NCI-H2171 (cell line): ENCODE measurements around the gene TAS1R2.
A peak's percentile ranks its signal among the peaks of the same experiment; 100 is the strongest.

Experiments used
- DNase-seq: peaks from one replicate; lab custom pipeline; 2025; lab: John Stamatoyannopoulos, UW

TAS1R2 gene

DNA sequence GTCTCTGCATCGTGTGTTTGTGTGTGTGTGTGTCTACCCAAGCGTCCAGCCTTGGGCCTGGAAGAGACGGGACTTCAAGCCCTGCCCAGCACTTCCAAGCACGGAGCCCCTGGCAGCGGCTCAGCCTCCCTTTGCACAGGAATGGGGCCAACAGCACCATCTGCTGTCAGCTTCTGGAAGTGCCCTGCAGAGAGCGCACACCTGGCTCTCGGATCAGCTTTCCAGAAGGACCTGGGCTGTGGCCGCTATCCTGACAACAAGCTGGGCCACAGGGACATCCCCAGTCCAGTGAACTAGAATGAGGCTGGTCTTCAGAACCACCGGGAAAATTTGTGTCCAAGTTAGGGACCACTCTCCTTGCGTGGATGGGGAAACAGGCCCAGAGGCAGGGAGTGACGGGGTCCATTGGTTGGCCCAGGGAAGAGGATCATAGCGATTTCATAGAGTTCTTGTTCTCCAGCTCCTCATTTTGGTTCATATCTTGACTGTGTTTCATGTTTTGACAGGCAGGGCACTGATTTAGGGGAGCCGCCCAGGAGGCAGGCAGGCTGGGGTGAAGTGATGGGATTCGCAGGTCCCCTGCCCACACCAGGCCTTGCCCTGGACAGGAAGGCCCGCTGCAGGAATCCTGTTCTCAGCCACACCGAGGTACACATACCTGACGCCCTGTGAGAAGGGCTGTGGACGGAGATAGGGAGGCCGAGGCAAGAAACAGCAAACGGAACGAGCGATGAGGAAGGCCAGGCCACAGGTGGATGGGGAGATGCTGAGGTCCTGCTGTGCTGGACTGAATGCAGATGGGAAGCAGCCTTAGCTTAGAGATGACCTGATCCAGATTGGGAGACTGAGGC lies 38.4 kb downstream of the TAS1R2 start:
- peak; percentile 40 for DNase-seq

DNA sequence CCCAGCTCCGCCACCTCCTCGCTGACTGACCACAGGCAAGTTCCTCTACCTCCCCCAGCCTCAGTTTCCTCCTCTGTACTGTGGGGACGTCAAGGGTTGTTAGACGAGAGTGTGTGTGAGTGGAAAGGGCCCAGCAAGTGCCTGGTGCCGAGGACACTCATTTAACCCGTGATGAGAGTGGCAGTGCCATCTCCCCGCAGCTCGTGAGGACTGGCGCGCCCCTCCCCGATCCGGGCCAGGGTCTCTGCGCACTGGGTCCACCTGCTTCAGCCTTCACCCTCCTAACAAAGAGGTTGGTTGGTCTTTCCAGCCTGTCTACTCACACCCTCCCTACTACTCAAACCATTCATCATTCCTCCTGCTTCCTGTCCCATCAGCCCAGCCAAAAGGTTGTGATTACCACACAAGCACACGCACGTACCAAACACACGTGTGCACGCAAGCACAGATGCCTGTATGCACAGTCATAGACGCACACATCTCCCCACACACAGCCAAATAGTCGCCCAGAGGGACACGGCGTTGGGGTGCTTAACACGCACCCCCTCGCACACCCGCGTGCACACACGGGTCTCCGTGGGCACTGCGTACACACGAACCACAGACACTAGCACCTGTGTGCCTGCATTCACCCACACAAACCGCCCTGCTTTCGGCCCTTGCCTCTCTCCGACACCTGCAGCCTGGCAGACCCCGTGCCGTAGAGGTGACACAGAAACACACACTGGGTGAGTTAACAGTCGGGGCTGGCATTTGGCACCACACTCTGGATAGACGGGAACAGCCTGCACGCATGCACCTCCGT lies 39.3 kb downstream of the TAS1R2 start:
- DNase-seq = no peak

DNA sequence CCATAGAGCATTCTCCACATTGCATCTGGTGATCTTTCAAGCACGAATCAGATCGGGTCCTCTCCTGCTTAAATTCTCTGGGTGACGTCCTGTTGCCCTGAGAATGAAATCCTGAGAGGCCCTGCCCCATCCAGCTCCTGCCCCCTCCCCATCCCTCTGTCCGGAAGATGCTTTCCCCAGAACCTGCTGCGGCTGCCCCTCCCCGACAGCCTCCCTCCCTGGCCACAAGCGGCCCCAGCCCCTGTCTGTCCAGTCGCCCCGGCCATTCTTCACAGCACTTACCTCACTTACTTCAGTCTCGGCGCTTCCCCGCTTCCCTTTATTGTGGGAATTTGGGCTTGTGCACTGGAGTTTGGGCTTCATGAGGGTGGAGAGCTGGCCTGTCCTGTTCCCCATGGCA lies 40.3 kb downstream of the TAS1R2 start:
- no peak for DNase-seq

DNA sequence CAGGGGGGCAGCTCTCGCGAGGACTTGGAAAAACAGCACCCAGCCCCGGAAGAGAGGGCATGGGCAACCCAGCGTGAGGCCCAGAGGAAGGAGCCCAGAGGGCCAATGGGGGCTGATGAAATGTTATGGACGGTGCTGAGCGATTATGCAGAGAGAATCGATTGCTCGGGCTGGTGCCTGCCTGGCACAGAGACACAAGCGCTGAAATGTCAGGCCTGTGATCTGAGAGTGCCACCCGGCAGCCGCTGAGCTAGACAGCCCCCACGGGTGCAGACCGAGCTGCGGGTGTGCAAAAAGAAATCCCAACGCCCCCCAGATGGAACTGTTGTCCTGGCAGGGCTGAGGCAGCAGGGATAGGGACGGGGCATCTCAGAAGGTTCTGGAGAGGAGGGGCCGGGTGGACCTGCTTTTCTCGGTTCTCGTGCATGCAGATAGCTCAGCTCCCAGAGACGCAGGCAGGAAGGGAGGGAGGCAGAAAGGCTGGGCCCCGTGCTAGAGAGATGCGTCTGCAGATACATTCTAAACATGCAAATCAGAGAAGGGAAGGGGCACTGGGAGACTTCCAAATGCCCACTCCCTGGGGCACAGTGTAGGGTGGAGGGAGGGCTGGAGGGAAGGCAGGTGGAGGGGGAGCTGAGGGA lies 41.5 kb downstream of the TAS1R2 start:
- no peak for DNase-seq

DNA sequence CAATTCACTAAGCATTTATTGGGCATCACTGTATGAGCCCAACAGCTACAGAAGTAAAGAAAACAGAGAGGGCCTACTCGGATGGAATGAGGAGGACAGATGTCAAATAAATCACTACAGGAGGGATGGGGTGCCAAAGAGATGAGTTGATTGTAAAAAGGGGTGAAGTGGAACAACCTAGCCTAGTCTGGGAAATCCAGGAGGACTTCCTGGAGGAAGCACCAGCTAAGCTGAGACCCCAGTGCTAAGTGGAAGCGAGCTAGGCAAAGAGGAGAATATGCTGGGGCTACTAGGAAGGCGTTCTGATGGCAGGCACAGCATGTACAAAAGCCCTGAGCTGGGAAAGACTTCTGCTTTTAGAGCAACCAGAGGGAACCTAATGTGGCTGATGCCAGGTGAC lies 42.1 kb downstream of the TAS1R2 start:
- no peak for DNase-seq

DNA sequence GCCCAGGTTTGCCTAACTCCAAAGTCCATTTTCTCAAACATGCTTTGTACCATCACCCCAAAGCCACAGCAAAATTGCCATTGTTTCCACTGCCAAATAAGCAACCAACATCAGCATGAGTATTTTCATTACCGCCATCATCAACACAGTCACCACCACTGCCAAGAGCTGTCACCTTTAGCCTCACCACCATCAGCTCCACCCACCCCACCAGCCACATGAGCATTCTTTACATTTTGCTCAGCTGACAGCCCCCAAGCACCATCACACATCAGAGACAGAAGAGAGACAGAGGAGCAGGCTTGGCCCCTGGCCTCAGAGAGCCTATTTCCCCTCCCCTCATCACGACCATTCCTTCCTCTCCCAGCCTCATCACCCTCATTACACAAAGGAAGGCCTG lies 42.7 kb downstream of the TAS1R2 start:
- DNase-seq = no peak

DNA sequence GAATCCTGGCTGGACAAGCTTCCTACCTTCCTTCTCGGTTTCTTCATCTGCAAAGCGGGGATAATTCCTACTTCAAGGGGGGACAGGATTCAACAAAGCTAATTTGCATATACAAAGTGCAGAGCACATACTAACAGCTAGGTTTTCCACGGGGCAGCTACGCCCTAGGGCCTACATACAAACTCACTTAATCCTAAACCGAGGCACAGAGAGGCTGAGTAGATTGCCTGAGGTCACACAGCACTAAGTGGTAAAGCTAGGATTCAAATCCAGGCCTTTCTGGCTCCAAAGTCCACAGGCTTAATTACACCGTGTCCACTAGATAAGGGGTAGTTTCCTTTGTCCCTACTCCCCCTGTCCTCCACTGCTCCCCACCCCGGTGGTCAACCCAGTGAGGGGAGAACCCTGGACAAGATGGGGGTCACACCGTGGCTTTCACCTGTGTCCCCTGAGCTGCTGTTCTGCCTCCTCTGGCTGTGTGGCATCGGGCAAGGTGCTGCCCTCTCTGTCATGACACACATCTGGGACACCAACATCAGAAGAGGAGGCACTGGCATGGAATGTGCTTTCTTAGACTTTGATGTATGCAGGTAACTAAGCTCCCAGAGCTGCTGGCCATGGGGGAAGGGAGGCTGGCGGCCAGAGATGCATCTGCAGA lies 44.5 kb downstream of the TAS1R2 start:
- no peak for DNase-seq

DNA sequence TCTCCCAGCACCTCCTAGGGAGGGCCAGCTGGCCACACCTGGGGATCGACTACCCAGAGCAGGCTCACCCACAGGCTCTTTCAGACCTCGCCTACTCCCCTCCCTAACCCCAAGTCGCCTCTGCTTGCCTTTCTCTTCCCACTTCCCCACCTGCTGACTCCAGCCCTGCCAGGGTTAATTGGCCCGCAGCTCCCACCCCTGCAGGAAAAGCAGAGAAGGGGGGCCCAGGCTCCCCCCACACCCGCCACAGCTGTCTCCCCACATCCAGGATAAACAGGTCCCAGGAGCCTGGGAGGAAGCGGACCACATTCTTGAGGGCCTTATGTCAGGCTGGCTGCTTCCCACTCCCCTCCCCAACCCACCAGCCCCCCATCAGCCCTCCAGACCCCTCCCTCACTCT lies 45.0 kb downstream of the TAS1R2 start:
- DNase-seq = peak; percentile 21

DNA sequence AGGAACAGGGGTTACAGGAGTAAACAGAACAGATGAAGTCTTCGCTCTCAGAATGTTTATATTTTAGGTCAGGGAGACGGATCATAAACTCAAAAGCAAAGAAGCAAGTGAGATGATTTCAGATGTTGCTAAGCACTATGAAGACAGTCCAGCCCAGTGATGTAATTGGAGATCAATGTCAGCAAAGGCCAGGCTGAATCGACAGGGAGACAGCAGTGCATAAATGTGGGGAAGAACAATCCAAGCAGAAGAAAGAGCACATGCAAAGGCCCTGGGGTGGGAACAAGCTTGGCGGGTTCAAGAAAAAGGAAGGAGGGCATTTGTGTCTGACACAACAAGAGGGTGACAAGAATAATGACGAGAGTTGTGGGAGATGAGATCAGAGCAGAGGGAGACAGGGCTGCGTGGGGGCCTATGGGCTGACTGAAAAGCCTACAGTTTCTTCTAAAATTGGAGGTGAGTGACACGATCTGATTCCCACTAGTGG lies 47.0 kb downstream of the TAS1R2 start:
- DNase-seq = no peak

DNA sequence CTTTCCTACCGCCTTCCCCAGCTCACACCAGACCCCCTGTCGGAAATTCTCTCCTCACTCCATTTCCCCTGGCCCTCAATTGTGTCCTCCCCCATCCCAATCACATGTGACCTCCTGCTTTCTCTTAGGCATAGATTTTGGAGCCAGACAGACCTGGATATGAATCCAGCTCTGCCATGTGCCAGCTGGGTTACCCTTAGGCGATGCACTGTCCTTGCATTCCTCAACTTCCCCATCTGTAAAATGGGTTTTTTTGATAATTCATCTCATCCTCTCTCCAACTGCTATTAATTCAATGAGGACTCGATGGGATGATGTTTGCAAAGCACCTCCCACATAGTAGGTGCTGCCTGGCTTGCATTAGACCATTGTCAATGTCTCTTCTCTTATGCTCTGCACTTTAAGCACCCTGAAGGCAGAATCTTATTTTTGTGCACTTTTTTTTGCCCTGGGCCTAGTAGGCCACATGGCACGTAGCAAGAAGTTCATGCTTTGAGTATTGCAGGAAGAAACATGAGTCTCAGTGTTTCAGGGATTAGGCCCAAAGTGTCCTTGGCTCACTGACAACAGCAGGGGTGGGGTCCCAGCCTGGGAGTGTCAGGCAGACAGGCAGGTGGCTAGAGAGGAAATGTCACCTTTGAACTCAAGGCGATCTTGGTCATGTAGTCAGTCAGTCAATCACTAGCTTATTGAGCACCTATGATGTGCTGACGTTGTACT lies 47.6 kb downstream of the TAS1R2 start:
- no peak for DNase-seq

DNA sequence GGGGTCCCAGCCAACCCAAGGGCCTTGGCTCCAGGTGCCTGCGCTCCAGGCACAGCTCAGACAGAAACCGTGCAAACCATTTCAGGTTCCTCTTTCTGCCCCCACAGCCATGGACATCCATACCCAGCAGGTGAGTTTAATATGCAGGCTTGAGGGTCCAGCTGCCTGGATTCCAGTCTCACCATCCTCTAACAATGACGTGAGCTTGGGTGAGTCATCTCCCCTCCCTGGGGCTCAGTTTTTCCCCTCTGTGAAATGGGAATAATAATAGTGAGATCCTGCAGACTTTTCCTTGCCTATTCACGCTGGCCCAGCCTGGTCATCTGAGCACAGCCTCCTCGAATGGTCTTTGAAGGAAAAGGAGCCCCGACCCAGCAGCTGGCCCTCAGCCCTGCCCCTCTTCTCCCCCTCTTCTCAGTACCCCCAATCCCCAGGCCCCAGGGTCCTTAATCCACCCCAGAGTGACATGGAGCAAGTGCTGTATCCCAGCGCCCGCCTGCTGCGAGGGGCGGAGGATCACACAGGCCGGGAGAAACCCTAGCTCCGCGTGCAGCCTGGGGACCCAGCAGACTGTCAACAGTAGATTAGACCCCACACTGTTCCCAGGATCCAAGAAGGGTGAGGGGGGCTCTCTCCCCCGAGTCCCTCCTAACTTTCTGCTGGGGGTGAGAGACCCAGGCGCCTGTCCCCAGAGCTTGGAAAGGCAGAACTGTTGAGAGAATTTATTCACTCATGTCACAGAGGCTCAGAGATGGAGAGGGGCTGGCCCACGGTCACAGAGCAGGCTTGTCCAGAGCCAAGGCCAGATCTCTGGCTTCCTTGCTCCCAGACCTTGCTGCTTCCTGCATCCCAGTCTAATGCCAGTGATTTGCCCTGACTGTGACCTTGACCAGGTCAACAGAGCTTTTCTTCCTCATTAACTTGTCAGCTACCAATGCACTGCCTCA lies 49.2 kb downstream of the TAS1R2 start:
- DNase-seq = no peak

DNA sequence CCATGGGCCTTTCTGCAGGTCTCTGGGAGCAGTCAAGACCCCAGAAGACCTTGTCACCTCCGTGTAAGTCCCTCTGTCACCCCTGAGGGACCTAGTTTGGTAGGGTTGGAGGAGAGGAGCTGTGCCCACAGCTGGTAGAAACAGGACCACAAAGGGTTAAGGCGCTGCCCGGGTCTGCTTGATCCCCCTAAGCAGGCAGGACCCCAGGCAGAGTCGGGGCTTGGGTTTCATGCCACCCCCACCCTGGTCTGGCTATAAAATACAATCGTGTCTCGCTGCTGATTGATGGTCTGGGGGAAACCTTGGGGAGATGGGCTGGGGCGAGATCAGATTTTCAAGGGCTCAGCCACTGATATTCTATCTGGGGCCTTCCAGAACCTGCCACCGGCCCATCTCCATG lies 50.9 kb downstream of the TAS1R2 start:
- DNase-seq = no peak

DNA sequence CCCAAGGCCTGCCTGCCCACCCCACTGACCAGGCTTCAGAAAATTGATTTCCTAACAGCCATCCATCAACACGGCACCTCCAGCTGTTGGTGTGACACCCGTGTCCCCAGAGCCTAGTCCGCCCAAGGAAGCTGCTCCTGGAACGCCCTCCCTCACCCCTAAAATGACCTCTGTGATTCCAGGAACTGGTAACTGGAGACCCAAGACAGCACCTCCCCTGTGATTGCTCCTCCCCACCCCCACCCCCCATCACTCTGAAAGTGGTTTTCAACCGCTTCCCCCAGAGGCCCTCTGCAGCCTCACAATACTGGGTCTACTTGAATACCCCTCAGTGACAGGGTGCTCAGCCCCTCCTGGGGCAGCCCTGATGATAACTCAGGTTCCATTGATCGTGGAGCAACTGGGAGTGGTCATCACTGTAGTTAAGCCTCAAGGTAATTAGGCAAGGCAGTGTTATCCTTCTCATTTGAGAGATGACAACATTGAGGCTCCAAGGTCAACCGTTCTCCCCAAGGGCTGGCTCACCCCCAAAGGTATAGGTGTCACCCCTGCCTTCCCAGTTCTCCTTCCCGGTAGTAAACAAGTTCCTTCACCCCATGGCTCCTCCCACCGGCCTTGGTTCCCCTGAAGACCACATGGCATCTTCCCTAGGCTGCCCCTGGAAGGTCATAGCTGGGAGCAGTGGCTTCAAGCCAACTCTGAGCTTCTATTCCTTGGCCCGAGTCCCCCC lies 52.0 kb downstream of the TAS1R2 start:
- DNase-seq = no peak

DNA sequence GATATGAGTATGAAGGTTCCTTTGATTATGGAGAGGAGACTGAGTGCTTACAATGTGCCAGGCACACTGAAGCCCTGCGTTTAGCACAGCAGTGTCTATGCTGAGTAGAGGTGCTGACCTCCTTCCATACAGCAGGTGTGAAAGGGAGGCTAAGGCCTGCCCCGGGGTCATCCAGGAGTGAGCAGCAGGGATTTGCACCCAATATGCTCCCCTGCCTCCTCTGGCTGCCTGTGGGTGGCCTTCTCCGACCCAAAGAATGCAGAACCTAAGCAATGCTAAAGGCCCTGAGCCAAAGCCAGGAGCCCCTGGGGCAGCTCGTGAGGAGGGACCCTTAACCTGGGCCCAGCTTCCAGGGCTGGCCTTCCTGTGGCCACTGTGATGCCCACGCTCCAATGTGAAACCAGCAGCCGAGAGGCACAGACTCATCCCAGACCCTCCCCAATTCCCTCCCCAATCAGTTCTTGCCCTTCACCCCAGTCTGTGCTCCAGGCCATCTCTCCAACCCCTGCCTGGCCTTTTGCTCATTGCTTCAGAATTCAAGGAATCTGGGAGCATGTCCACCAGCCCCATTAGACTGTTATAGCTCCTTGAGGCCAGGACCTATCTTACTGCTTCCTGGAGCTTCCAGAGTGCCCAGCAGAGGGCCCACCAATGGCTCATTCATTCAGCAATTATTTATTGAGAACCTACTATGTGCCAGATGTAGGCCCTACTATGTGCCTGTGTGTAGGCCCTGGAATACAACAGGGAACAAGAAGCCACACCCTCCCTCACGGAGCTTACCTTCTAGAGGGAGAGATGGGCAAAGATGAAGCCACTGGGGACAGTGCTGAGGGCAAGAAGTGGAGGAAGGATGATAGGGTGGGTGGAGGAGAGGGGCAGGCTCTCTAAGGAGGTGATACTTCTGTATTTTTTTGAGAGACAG lies 53.3 kb downstream of the TAS1R2 start:
- no peak for DNase-seq

DNA sequence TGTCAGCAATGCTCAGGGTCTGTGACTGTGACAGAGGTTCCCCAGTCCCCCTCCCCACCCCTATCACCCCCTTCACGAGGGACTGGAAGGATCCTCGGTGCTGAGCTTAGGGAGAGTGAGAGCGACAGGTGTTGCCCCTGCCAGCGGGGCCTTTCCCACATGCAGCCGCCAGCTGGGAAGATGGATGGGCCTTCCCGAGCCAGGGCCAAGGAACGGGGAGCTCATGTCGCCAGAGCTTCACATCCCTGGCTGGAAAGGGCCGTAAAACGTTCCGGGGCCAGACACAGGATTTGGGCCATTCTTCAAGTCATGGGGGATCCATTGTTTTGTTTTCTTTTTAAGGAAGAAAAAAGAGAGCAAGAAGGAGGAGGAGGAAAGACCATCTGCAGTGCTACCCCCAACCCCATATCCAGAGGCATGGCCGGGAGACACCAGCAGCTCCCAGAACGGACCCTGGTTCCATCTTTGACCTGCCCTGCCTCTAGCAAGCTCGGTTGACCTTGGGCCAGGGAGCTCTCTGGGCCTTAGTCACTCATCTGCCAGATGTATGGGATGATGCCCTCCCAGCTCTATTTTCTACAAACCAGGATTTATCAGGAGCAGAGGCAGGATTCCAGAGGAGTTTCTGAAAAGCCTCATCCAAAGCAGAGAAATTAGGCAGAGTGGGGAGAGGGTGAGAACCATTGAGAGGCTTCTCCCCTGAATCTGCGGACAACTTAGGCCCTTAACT lies 54.1 kb downstream of the TAS1R2 start:
- no peak for DNase-seq

DNA sequence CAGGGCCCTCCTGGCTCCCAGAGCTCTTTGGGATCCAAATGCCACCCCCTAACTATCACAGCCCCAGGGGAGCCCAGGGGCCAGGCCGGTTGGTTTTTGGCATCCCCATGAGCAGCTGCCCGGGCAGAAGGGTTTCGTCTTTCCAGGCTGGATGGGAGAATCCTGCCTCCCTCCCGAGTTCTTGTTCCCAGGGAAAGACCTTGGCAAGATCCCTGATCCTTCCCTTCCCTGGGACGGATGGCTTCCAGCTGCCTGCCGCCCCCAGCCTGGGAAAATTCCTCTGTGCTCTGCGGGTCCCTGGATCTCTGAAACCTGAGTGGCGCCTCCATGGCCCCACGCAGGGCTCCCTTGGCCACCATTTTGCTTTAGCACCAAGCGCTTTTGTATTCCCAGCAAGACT lies 55.6 kb downstream of the TAS1R2 start:
- no peak for DNase-seq

DNA sequence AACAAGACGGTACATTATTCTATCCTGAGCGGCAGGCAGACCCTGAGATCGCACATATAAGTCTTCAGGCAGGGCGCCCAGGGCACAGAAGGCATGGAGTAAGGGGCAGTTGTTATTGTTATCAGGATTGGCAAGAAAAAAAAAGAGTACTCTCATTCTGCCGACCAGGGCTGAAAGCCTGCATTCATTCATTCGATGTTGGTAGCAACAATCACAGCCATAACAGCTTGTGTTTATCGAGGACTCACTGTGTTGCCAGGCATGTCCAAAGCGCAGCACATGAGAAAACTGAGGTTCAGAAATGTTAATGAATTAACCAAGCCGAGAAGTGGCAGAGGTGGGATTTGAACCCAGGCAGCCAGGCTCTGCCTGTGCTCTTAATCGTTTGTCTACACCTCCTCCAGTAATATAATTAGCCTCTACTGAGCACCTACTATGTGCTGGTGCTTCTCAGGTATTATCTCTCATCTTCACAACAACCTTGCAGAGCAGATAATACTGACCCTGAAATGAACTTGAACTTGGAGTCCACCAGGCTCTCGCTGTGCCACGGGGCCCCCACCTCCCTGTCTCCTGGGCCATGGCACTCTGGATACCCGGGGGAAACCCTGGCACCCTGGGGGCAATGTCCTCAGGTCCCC lies 56.2 kb downstream of the TAS1R2 start:
- no peak for DNase-seq
